Measurements from ENCODE around the gene KIF3A.

KIF3A gene

GRCh38 chr5:132661231-132662003 lies 75.9 kb downstream of the KIF3A start:
- ATAC-seq, result peak; percentile 34
- no peak for TF ChIP-seq ARNTL (CRISPR knock-in tag; IDR thresholded peaks at IDR 0.05; ENCODE audit: borderline replicate concordance, low read depth)

- no peak for TF ChIP-seq ZNF565 (CRISPR knock-in tag; conservative IDR thresholded peaks at IDR 0.05; ENCODE audit: low read depth)
- TF ChIP-seq GLIS3 (CRISPR knock-in tag; IDR thresholded peaks at IDR 0.05), result no peak
- no peak for TF ChIP-seq SNAI2 (CRISPR knock-in tag; IDR thresholded peaks at IDR 0.05)
- TF ChIP-seq ISL1 (CRISPR knock-in tag; IDR thresholded peaks at IDR 0.05), result no peak
- no peak for TF ChIP-seq TCF4 (CRISPR knock-in tag; IDR thresholded peaks at IDR 0.05; ENCODE audit: borderline replicate concordance)
- TF ChIP-seq POU6F1 (CRISPR knock-in tag; IDR thresholded peaks at IDR 0.05; ENCODE audit: borderline replicate concordance, low read depth), result no peak
- TF ChIP-seq TSHZ2 (CRISPR knock-in tag; IDR thresholded peaks at IDR 0.05), result no peak
- TF ChIP-seq ZFP3 (CRISPR knock-in tag; IDR thresholded peaks at IDR 0.05), result no peak
- no peak for TF ChIP-seq ZNF8 (CRISPR knock-in tag; IDR thresholded peaks at IDR 0.05)
- no peak for TF ChIP-seq TOX (CRISPR knock-in tag; IDR thresholded peaks at IDR 0.05; ENCODE audit: borderline replicate concordance)
- no peak for TF ChIP-seq PPARA (CRISPR knock-in tag; IDR thresholded peaks at IDR 0.05; ENCODE audit: borderline replicate concordance)
- no peak for TF ChIP-seq ARNTL (CRISPR knock-in tag; IDR thresholded peaks at IDR 0.05; ENCODE audit: borderline replicate concordance, low read depth)
- no peak for TF ChIP-seq CSRNP3 (CRISPR knock-in tag; IDR thresholded peaks at IDR 0.05)
- no peak for ATAC-seq
These were observed 77.5 kb downstream of the KIF3A start for GRCh38 chr5:132659598-132660493.

GRCh38 chr5:132658381-132659302 lies 78.7 kb downstream of the KIF3A start:
- ATAC-seq, result no peak
- TF ChIP-seq PATZ1 (CRISPR knock-in tag; IDR thresholded peaks at IDR 0.05; ENCODE audit: borderline replicate concordance) (no peak), GLIS3 (CRISPR knock-in tag; IDR thresholded peaks at IDR 0.05) (no peak), ZNF70 (CRISPR knock-in tag; IDR thresholded peaks at IDR 0.05) (no peak), OSR1 (CRISPR knock-in tag; IDR thresholded peaks at IDR 0.05) (no peak), ISL1 (CRISPR knock-in tag; IDR thresholded peaks at IDR 0.05) (no peak), ZFP3 (CRISPR knock-in tag; IDR thresholded peaks at IDR 0.05) (no peak), ARNTL (CRISPR knock-in tag; IDR thresholded peaks at IDR 0.05; ENCODE audit: borderline replicate concordance, low read depth) (no peak), RARB (CRISPR knock-in tag; IDR thresholded peaks at IDR 0.05) (no peak), CSDC2 (CRISPR knock-in tag; IDR thresholded peaks at IDR 0.05) (no peak), PPARA (CRISPR knock-in tag; IDR thresholded peaks at IDR 0.05; ENCODE audit: borderline replicate concordance) (no peak), ESRRG (CRISPR knock-in tag; IDR thresholded peaks at IDR 0.05) (no peak)

Data from SK-N-SH treated with all-trans-retinoic acid at 6 μM for 48 hours (cell line).